IMR-90 (cell line): Measurements from ENCODE around the gene EPPIN.

Experiments used
- CEBPB ChIP-seq: IDR thresholded peaks from 2 replicates; pipeline ENCODE4 v1.6.1; 2012; ENCODE audit warnings: low read depth, low read length, improper control_type of control experiment
- MAFK ChIP-seq: IDR thresholded peaks from 2 replicates; pipeline ENCODE4 v1.6.1; 2012; ENCODE audit warnings: low read depth, low read length, improper control_type of control experiment
- MXI1 ChIP-seq: IDR thresholded peaks from 2 replicates; pipeline ENCODE4 v1.6.1; 2012; ENCODE audit warnings: low read depth, mild to moderate bottlenecking, low read length, moderate library complexity, borderline replicate concordance
- POLR2A ChIP-seq: IDR thresholded peaks from 2 replicates; pipeline ENCODE4 v1.6.1; 2012; ENCODE audit warnings: mild to moderate bottlenecking, low read depth, low read length
- TF ChIP-seq, protein P1 (sequence below): conservative IDR thresholded peaks from 2 replicates; pipeline ENCODE4 v1.5.1; 2012; ENCODE audit warnings: mild to moderate bottlenecking, low read depth, low read length, improper control_type of control experiment
- TF ChIP-seq, protein P2 (sequence below): fragments of 150-350 bp; IDR thresholded peaks from 2 replicates; pipeline ENCODE4 v1.6.1; 2016; ENCODE audit warnings: low read depth, mild to moderate bottlenecking, low read length, moderate library complexity, borderline replicate concordance

DNA sequence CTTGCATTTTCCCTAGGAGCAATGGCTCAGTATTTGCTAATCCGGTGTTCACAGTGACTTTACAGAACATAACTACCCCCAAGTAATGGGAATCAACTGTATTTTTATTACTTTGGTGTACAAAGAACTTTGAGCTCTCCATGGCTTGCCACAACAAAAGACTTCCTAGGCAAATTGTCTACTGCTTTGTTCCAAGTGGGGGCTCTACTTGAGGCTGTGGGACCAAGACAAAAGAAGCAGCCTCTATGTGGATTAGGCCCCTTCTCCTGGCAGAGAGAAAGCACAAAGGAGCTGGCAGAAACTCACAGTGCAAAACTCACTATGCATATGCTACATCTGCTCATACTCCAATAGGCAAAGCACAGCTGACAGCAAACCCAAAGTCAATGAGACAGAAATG lies 31.0 kb upstream of the EPPIN start:
- TF ChIP-seq POLR2A = no peak
- TF ChIP-seq, protein P1, sequence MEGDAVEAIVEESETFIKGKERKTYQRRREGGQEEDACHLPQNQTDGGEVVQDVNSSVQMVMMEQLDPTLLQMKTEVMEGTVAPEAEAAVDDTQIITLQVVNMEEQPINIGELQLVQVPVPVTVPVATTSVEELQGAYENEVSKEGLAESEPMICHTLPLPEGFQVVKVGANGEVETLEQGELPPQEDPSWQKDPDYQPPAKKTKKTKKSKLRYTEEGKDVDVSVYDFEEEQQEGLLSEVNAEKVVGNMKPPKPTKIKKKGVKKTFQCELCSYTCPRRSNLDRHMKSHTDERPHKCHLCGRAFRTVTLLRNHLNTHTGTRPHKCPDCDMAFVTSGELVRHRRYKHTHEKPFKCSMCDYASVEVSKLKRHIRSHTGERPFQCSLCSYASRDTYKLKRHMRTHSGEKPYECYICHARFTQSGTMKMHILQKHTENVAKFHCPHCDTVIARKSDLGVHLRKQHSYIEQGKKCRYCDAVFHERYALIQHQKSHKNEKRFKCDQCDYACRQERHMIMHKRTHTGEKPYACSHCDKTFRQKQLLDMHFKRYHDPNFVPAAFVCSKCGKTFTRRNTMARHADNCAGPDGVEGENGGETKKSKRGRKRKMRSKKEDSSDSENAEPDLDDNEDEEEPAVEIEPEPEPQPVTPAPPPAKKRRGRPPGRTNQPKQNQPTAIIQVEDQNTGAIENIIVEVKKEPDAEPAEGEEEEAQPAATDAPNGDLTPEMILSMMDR = no peak
- TF ChIP-seq MXI1 = no peak
- no peak for TF ChIP-seq CEBPB
- TF ChIP-seq, protein P2, sequence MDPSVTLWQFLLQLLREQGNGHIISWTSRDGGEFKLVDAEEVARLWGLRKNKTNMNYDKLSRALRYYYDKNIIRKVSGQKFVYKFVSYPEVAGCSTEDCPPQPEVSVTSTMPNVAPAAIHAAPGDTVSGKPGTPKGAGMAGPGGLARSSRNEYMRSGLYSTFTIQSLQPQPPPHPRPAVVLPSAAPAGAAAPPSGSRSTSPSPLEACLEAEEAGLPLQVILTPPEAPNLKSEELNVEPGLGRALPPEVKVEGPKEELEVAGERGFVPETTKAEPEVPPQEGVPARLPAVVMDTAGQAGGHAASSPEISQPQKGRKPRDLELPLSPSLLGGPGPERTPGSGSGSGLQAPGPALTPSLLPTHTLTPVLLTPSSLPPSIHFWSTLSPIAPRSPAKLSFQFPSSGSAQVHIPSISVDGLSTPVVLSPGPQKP = no peak
- TF ChIP-seq MAFK = no peak
